Pancreas (tissue), 10 donors: ENCODE data around the gene ACSL3. TPM values are rescaled to one million over a fixed set of nuclear protein-coding genes. Genes with fewer than 3 reads are reported as not detected.

Source experiments
- ATAC-seq, 4 donors: fragments of 200-7000 bp; cut with Tn5 transposase; one replicate each; pipeline versions ENCODE4 v1.8.0 to v1.9.1; 2020; ENCODE audit warnings: mild to moderate bottlenecking in 4 of 4, moderate library complexity in 4 of 4
- DNase-seq, 6 donors: peaks; one replicate each; pipeline ENCODE4 v3.0.0-alpha.2; 2020
- FAIRE-seq: peaks from 2 replicates; lab custom pipeline; 2012; peaks lifted over from hg19 to GRCh38; lab: Jason Lieb, UNC
- H3K27ac ChIP-seq, 4 donors: fragments of 200-600 bp; sonication (generic); 1 replicate in 3 of 4; 2 replicates in 1 of 4; pipeline versions ENCODE4 v1.5.0 to v1.8.0; 2020
- H3K27me3 ChIP-seq, 4 donors: fragments of 200-600 bp; one replicate each; pipeline ENCODE4 v1.8.0; 2021
- H3K36me3 ChIP-seq, 3 donors: fragments of 200-600 bp; sonication (generic) in 1 of 3; one replicate each; pipeline versions ENCODE4 v1.5.0 to v1.8.0; 2020 to 2021
- H3K4me1 ChIP-seq, 3 donors: fragments of 200-600 bp; one replicate each; pipeline ENCODE4 v1.8.0; 2021
- H3K4me3 ChIP-seq, 4 donors: fragments of 200-600 bp; sonication (generic) in 2 of 4; one replicate each; pipeline versions ENCODE4 v1.5.0 to v1.8.0; 2020 to 2021
- H3K9me3 ChIP-seq, 4 donors: fragments of 200-600 bp; one replicate each; pipeline ENCODE4 v1.8.0; 2021
- CTCF ChIP-seq, 4 donors: fragments of 200-600 bp; sonication (generic) in 3 of 4; IDR thresholded peaks; one replicate each; pipeline versions ENCODE4 v1.5.0 to v1.8.0; 2021; ENCODE audit warnings: antibody characterized with exemption in 4 of 4
- WGBS, 2 donors: extraction: QIAGEN DNeasy Blood & Tissue Kit; methylation state at CpG; one replicate each; pipeline ENCODE4 v1.1.7; 2013; 5-methylcytosine and 5-hydroxymethylcytosine counted together
- intact Hi-C, 3 donors: fragments of 100-400 bp; cut with DNase I; formaldehyde crosslinking; loops; one replicate each; pipeline versions ENCODE4 v1.11.1 to v1.14.2; 2022
- polyA plus RNA-seq, 2 donors: library from polyadenylated mRNA; stranded (reverse); fragments of 200-250 nt; gene quantifications; one replicate each; pipeline ENCODE4 v1.2.3, GENCODE V29; 2013
- total RNA-seq, 6 donors: library from RNA; stranded (reverse); fragmentation: NEBNext Ultra II Directional in 4 of 6; extraction: Animal tissue kit (Norgen Biotek cat#: 25700) in 4 of 6; gene quantifications; one replicate each; pipeline versions ENCODE4 v1.2.1 to v1.2.4, GENCODE V29; 2021 to 2023
- donor health status: healthy with polysubstance abuse.
- donor health status: DM: no; HTN: no; CAD: no; lungs with moderate emphysema.
- donor health status: DM: no; HTN: no; CAD: no.
- donor health status: control.
- donor health status: control.
- donor health status: Bipolar disorder and iron deficiency.
- donor health status: DM: yes; HTN: yes; CAD: no.
- donor health status: DM: no; HTN: no; CAD: no.
- donor health status: DM: no; HTN: no; CAD: no.
- donor health status: DM: yes; HTN: yes; CAD: no.

Gene ACSL3
- total and polyA plus RNA-seq, 8 donors: 4.7 to 32.0 (median 15.9) TPM

- no peaks in the 10 kb centered on the region for H3K36me3 ChIP-seq
- FAIRE-seq (no peak), DNase-seq (no peak), ATAC-seq (no peak)
- H3K9me3 ChIP-seq: no peaks in the 10 kb centered on the region
- no peaks in the 10 kb centered on the region for H3K27me3 ChIP-seq
- peaks cover 0 to 3% (median 0%) of the 10 kb centered on the region in 3 donors for H3K4me1 ChIP-seq
- H3K27ac ChIP-seq: no peak overlapping the region
- H3K4me3 ChIP-seq: no peak overlapping the region
- TF ChIP-seq CTCF (IDR thresholded peaks at IDR 0.05): no peak
- intact Hi-C loops: no loop called here
- 93% methylated on average over 2 of the region's 2 CpGs for WGBS, 2 donors
Measured at GRCh38 chr2:222833410-222833809, 27.4 kb upstream of the ACSL3 start.

- Histone ChIP-seq H3K4me1 (peaks cover 0 to 3% (median 0%) of the 10 kb centered on the region in 3 donors), H3K36me3 (no peaks in the 10 kb centered on the region), H3K4me3 (no peak overlapping the region), H3K27me3 (no peaks in the 10 kb centered on the region), H3K27ac (no peak overlapping the region), H3K9me3 (no peaks in the 10 kb centered on the region)
- 57 to 63% methylated on average over 8 of the region's 8 CpGs for WGBS, 2 donors
- ATAC-seq (peak in 3 of 4 donors; percentile 53 to 69 (median 65)), DNase-seq (no peak), FAIRE-seq (no peak)
- intact Hi-C loops: no loop called here
- no peak for TF ChIP-seq CTCF (IDR thresholded peaks at IDR 0.05)
Measured at GRCh38 chr2:222835143-222835822, 25.6 kb upstream of the ACSL3 start.

GRCh38 chr2:222835823-222836151 lies 25.0 kb upstream of the ACSL3 start:
- intact Hi-C loops: no loop called here
- Histone ChIP-seq H3K36me3 (no peaks in the 10 kb centered on the region), H3K4me3 (no peak overlapping the region), H3K27ac (no peak overlapping the region), H3K9me3 (no peaks in the 10 kb centered on the region), H3K27me3 (no peaks in the 10 kb centered on the region), H3K4me1 (peaks cover 0 to 3% (median 0%) of the 10 kb centered on the region in 3 donors)
- FAIRE-seq (no peak), DNase-seq (no peak), ATAC-seq (no peak)
- no peak for TF ChIP-seq CTCF (IDR thresholded peaks at IDR 0.05)
- WGBS, 2 donors: 70 to 75% methylated on average over 5 of the region's 5 CpGs

- peaks cover 0 to 4% (median 3%) of the 10 kb centered on the region in 3 donors for H3K4me1 ChIP-seq
- no peak for FAIRE-seq
- no peaks in the 10 kb centered on the region for H3K9me3 ChIP-seq
- ATAC-seq: peak in 2 of 4 donors; percentile 45 to 59
- H3K36me3 ChIP-seq: no peaks in the 10 kb centered on the region
- TF ChIP-seq CTCF (IDR thresholded peaks at IDR 0.05): no peak
- no peak overlapping the region for H3K4me3 ChIP-seq
- no peaks in the 10 kb centered on the region for H3K27me3 ChIP-seq
- no peak overlapping the region for H3K27ac ChIP-seq
- intact Hi-C loops: no loop called here
- no peak for DNase-seq
- 52 to 60% methylated on average over 4 of the region's 4 CpGs for WGBS, 2 donors
Measured at GRCh38 chr2:222837643-222838056, 23.2 kb upstream of the ACSL3 start.

- Histone ChIP-seq H3K27me3 (no peaks in the 10 kb centered on the region), H3K9me3 (no peaks in the 10 kb centered on the region), H3K36me3 (no peaks in the 10 kb centered on the region), H3K27ac (no peak overlapping the region), H3K4me1 (peaks cover 0 to 4% (median 2%) of the 10 kb centered on the region in 3 donors), H3K4me3 (no peak overlapping the region)
- no peak for DNase-seq
- WGBS, 2 donors: 85 to 96% methylated on average over 3 of the region's 3 CpGs
- ATAC-seq: no peak
- no peak for FAIRE-seq
- TF ChIP-seq CTCF (IDR thresholded peaks at IDR 0.05): no peak
- intact Hi-C loops: no loop called here
Measured at GRCh38 chr2:222840060-222840802, 20.6 kb upstream of the ACSL3 start.
